ENCODE measurements around the gene ANG.
"Not testable (repeated sequence)": the region's sequence is repeated elsewhere in the genome, so short reads cannot be mapped to it uniquely, and the experiment has no call there.

Gene ANG

DNA sequence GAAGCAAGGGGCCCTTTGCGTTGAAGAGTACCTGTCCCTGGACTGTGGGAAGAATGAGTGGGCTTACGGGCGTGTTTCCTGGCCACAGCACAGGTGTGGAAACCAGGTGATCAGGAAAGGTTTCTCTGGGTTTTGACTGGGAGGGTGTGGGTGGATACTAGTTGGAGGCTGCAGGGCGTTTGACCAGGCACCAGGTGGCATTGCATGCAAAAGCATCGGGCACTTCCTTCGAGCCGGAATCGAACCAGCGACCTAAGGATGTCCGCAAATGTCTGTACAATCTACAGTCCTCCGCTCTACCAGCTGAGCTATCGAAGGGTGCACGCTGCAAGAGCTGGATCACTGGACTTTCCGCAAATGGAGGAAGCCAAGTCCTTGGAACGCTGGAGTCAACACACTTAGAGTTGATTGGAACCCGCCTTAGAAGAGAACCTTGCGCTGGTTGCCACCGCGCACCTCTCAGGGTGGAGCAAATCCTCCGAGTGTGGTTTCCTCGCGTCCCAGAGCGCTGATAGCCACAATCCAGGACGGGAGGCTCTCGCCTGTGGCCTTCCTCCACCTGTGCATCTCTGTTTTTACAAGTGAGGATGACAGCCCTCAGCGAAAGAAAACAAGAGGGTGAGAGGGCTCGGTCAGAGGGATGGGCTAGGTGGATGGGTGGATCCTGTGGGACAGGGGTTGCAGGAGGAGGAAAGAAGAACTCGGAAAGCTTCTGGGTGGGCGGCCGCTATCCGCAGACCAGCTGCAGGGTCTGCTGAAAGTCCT is 25.4 kb upstream of the ANG start:
- peak overlapping the region; percentile 79 for H3K4me3 Mint-ChIP-seq
- H3K36me3 Mint-ChIP-seq (ENCODE audit: low read depth): peaks cover 4% of the 10 kb centered on the region
- H3K9me3 Mint-ChIP-seq: peaks cover 3% of the 10 kb centered on the region
- peaks cover 9% of the 10 kb centered on the region for H3K27me3 Mint-ChIP-seq (ENCODE audit: low read depth)
- peaks cover 31% of the 10 kb centered on the region for H3K4me1 Mint-ChIP-seq (ENCODE audit: low read depth)
- H3K27ac Mint-ChIP-seq: peak overlapping the region; percentile 27

- Mint-ChIP-seq H3K27ac (peak overlapping the region; percentile 22), H3K4me1 (ENCODE audit: low read depth) (peaks cover 37% of the 10 kb centered on the region)
- not testable (repeated sequence) for H3K9me3 Mint-ChIP-seq; H3K36me3 Mint-ChIP-seq (ENCODE audit: low read depth); H3K27me3 Mint-ChIP-seq (ENCODE audit: low read depth); H3K4me3 Mint-ChIP-seq
These were observed 22.1 kb upstream of the ANG start for GRCh38 chr14:20666400-20666961.

- Mint-ChIP-seq H3K27ac (peak overlapping the region; percentile 88), H3K36me3 (ENCODE audit: low read depth) (peaks cover 8% of the 10 kb centered on the region), H3K9me3 (peaks cover 7% of the 10 kb centered on the region), H3K4me1 (ENCODE audit: low read depth) (peaks cover 31% of the 10 kb centered on the region), H3K27me3 (ENCODE audit: low read depth) (peaks cover 3% of the 10 kb centered on the region), H3K4me3 (peak overlapping the region; percentile 10)
These were observed 20.6 kb upstream of the ANG start for GRCh38 chr14:20667957-20668356.

GRCh38 chr14:20668969-20669368 is 19.6 kb upstream of the ANG start:
- no peak overlapping the region for H3K27ac Mint-ChIP-seq
- H3K9me3 Mint-ChIP-seq: peaks cover 7% of the 10 kb centered on the region
- H3K27me3 Mint-ChIP-seq (ENCODE audit: low read depth): no peaks in the 10 kb centered on the region
- no peak overlapping the region for H3K4me3 Mint-ChIP-seq
- H3K4me1 Mint-ChIP-seq (ENCODE audit: low read depth): peaks cover 22% of the 10 kb centered on the region
- peaks cover 8% of the 10 kb centered on the region for H3K36me3 Mint-ChIP-seq (ENCODE audit: low read depth)

DNA sequence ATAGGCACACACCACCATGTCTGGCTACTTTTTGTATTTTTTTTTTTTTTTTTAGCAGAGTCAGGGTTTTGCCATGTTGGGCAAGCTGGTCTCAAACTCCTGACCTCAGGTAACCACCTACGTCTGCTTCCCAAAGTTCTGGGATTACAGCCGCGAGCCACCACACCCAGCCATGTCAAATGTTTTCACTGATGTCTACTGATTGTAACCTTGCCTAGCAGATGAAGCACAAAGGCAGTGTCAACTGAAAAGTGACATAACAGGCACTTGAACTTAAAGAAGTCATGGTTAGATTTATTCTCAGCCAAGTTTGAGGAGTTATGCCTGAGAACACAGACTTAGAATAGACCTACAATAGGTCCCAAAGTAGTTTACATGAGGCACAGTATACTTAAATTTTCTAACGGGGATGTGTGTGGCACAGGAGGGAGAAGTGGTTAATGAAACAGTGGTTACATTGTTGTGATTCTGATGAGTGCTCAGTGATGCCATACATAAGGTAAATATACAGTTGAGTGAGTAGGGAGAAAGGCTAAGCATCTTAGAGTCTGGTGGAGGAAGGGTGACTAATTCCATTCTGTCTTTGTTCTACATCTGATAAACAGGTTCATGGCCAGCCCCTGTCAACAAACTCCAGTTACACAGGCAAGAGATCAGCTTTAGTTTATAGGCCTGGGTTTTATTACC is 16.8 kb upstream of the ANG start:
- Mint-ChIP-seq H3K27me3 (ENCODE audit: low read depth) (no peaks in the 10 kb centered on the region), H3K36me3 (ENCODE audit: low read depth) (peaks cover 5% of the 10 kb centered on the region), H3K27ac (no peak overlapping the region)

DNA sequence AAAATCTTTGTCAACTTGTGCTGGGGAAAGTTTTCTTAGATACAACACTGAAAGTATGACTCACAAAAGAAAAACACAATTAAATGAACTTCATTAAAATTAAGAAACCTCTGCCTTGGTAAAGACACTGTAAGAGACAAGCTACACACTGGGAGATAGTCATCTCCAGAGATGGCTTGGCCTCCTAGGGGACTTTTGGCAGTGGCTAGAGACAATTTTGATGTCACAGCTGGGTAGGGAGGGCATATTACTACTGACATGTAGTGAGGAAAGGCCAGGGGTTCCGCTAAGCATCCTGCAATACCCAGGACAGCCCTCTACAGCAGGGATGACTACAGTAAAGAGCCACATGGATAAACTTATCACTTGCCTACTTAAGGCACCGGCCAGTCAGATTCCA is 12.9 kb upstream of the ANG start:
- Mint-ChIP-seq H3K27me3 (ENCODE audit: low read depth) (no peaks in the 10 kb centered on the region), H3K4me1 (ENCODE audit: low read depth) (peaks cover 13% of the 10 kb centered on the region), H3K4me3 (no peak overlapping the region), H3K9me3 (no peaks in the 10 kb centered on the region), H3K36me3 (ENCODE audit: low read depth) (no peaks in the 10 kb centered on the region), H3K27ac (no peak overlapping the region)

More for the DNA sequence above, 16.8 kb upstream of the ANG start:
- Mint-ChIP-seq H3K9me3 (peaks cover 7% of the 10 kb centered on the region), H3K4me1 (ENCODE audit: low read depth) (peaks cover 18% of the 10 kb centered on the region), H3K4me3 (no peak overlapping the region)

DNA sequence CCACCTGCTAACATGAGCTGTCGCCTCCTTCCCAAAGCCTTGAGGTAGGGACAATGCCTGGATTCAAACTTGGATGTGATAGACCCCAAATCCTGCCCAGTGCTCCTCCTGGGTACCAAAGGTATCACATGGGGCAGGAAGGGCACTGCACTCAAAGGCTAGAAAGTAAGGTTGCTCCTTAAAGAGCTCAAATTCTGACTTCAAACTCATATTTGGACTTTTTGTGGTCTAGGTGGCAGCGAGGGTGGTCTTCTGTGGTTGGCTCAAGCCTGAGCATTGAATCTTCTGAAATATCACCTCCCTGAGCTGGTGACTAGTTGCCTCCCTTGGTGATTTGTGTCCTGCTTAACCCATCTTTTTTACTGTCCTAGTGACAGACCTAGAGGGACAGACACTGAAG is 12.5 kb upstream of the ANG start:
- Mint-ChIP-seq H3K4me1 (ENCODE audit: low read depth) (peaks cover 17% of the 10 kb centered on the region), H3K27me3 (ENCODE audit: low read depth) (no peaks in the 10 kb centered on the region), H3K27ac (no peak overlapping the region), H3K4me3 (no peak overlapping the region), H3K36me3 (ENCODE audit: low read depth) (no peaks in the 10 kb centered on the region), H3K9me3 (no peaks in the 10 kb centered on the region)

DNA sequence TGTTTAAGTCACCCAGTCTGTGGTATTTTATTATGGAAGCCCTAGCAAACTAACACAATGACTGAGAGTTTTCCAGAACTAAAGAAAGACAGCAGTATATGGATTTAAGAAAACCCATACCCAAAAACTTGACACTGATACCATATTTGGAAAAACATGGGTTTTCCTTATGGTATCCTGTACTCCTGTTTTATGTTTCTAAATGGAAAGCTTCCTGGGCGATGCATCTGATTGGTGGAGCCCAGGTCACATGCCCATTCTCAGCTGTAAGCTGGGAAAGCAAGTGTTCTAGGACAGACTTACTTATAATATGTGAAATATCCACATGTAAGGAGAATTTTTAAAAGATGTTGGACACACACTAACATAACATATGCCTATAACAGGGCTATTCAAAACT is 8.7 kb upstream of the ANG start:
- no peaks in the 10 kb centered on the region for H3K9me3 Mint-ChIP-seq
- H3K4me1 Mint-ChIP-seq (ENCODE audit: low read depth): peaks cover 22% of the 10 kb centered on the region
- no peak overlapping the region for H3K27ac Mint-ChIP-seq
- no peaks in the 10 kb centered on the region for H3K27me3 Mint-ChIP-seq (ENCODE audit: low read depth)
- H3K36me3 Mint-ChIP-seq (ENCODE audit: low read depth): no peaks in the 10 kb centered on the region
- no peak overlapping the region for H3K4me3 Mint-ChIP-seq

DNA sequence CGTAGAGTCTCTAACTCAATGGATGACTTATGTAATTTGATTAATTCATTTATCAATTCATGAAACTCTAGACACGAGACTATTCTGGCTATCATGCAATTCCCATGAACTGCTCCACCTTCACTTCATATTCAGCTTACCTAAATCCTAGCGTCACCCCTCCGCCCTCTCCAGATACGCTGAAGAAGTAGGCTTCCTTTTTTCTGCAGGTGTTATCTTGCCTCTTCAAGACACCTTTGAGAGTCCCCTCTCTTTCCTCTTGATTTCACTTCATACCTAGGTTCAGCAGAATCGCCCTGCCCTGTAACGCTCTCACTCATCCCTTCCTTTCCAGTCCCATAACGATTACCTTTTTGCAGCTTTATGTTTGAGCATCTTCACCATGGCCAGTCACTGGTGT is 8.2 kb upstream of the ANG start:
- H3K4me3 Mint-ChIP-seq: no peak overlapping the region
- H3K27me3 Mint-ChIP-seq (ENCODE audit: low read depth): no peaks in the 10 kb centered on the region
- H3K36me3 Mint-ChIP-seq (ENCODE audit: low read depth): no peaks in the 10 kb centered on the region
- no peaks in the 10 kb centered on the region for H3K9me3 Mint-ChIP-seq
- H3K27ac Mint-ChIP-seq: no peak overlapping the region
- H3K4me1 Mint-ChIP-seq (ENCODE audit: low read depth): peaks cover 24% of the 10 kb centered on the region

GRCh38 chr14:20680843-20681347 is 7.7 kb upstream of the ANG start:
- Mint-ChIP-seq H3K4me1 (ENCODE audit: low read depth) (peaks cover 22% of the 10 kb centered on the region), H3K36me3 (ENCODE audit: low read depth) (no peaks in the 10 kb centered on the region), H3K9me3 (no peaks in the 10 kb centered on the region), H3K27me3 (ENCODE audit: low read depth) (peaks cover under 1% of the 10 kb centered on the region), H3K4me3 (no peak overlapping the region), H3K27ac (no peak overlapping the region)

- H3K36me3 Mint-ChIP-seq (ENCODE audit: low read depth): no peaks in the 10 kb centered on the region
- H3K9me3 Mint-ChIP-seq: no peaks in the 10 kb centered on the region
- peaks cover 25% of the 10 kb centered on the region for H3K4me1 Mint-ChIP-seq (ENCODE audit: low read depth)
These were observed 7.0 kb upstream of the ANG start for GRCh38 chr14:20681348-20682126.

GRCh38 chr14:20682127-20682434 is 6.5 kb upstream of the ANG start:
- Mint-ChIP-seq H3K27ac (no peak overlapping the region), H3K9me3 (no peaks in the 10 kb centered on the region), H3K27me3 (ENCODE audit: low read depth) (peaks cover 4% of the 10 kb centered on the region), H3K4me3 (no peak overlapping the region), H3K36me3 (ENCODE audit: low read depth) (no peaks in the 10 kb centered on the region), H3K4me1 (ENCODE audit: low read depth) (peaks cover 25% of the 10 kb centered on the region)

More at GRCh38 chr14:20681348-20682126, 7.0 kb upstream of the ANG start:
- Mint-ChIP-seq H3K4me3 (no peak overlapping the region), H3K27me3 (ENCODE audit: low read depth) (peaks cover 4% of the 10 kb centered on the region), H3K27ac (no peak overlapping the region)

- no peaks in the 10 kb centered on the region for H3K36me3 Mint-ChIP-seq (ENCODE audit: low read depth)
- H3K9me3 Mint-ChIP-seq: no peaks in the 10 kb centered on the region
- no peak overlapping the region for H3K4me3 Mint-ChIP-seq
- H3K4me1 Mint-ChIP-seq (ENCODE audit: low read depth): peaks cover 25% of the 10 kb centered on the region
- peaks cover 4% of the 10 kb centered on the region for H3K27me3 Mint-ChIP-seq (ENCODE audit: low read depth)
- no peak overlapping the region for H3K27ac Mint-ChIP-seq
These were observed 6.0 kb upstream of the ANG start for GRCh38 chr14:20682435-20683124.
